HEK293 (cell line): ENCODE results near the gene TRMT44.

Source experiments
- CTCF ChIA-PET: fragments of 350-600 bp; formaldehyde crosslinking; extraction: SDS; loops from one replicate; lab custom pipeline; 2021; ENCODE audit warnings: antibody characterized with exemption; lab: Yijun Ruan, JAX
- POLR2A ChIA-PET: fragments of 300-600 bp; formaldehyde crosslinking; extraction: SDS; loops from one replicate; lab custom pipeline; 2020; ENCODE audit warnings: antibody characterized with exemption, inconsistent platforms; lab: Yijun Ruan, JAX
- H3K27ac ChIP-seq: fragments of 200-500 bp; sonication (Bioruptor generic); 2 replicates; pipeline ENCODE4 v1.5.1; 2014; ENCODE audit warnings: low read depth, low read length, control low read depth, inconsistent platforms; ENCODE audit errors: extremely low read depth
- H3K36me3 ChIP-seq, 2 experiments: fragments of 200-500 bp in 1 of 2; sonication (Bioruptor generic) in 1 of 2; 1 replicate in 1 of 2; 2 replicates in 1 of 2; pipeline ENCODE4 v1.5.1; 2014 to 2017; ENCODE audit warnings: inconsistent platforms in 2 of 2, low read length in 2 of 2; ENCODE audit not compliant: control insufficient read depth in 2 of 2, insufficient read depth in 1 of 2
- H3K4me1 ChIP-seq: fragments of 200-500 bp; sonication (Bioruptor generic); 2 replicates; pipeline ENCODE4 v1.5.1; 2014; ENCODE audit warnings: mild to moderate bottlenecking, low read length, inconsistent platforms; ENCODE audit not compliant: control insufficient read depth, insufficient read depth
- H3K4me3 ChIP-seq: 2 replicates; pipeline ENCODE4 v1.5.1; 2011; ENCODE audit warnings: low read depth, mild to moderate bottlenecking, control low read depth, low read length, moderate library complexity
- H3K9me3 ChIP-seq: fragments of 200-500 bp; sonication (Bioruptor generic); 2 replicates; pipeline ENCODE4 v1.5.1; 2014; ENCODE audit warnings: low read depth, low read length, inconsistent platforms; ENCODE audit not compliant: control insufficient read depth, insufficient read depth
- GLI2 ChIP-seq: fragments of 450-650 bp; formaldehyde crosslinking; IDR thresholded peaks from 2 replicates; pipeline ENCODE4; 2017; ENCODE audit warnings: missing biosample characterization, missing genetic modification characterization, low read depth, borderline replicate concordance
- IKZF3 ChIP-seq: fragments of 450-650 bp; IDR thresholded peaks from 2 replicates; pipeline ENCODE4 v1.5.0; 2018; ENCODE audit warnings: missing biosample characterization, mild to moderate bottlenecking, missing genetic modification characterization, moderate library complexity
- SALL2 ChIP-seq: fragments of 450-650 bp; formaldehyde crosslinking; IDR thresholded peaks from 2 replicates; pipeline ENCODE4 v1.5.0; 2017; ENCODE audit warnings: missing biosample characterization, mild to moderate bottlenecking, missing genetic modification characterization, borderline replicate concordance
- SCRT2 ChIP-seq: fragments of 450-650 bp; formaldehyde crosslinking; IDR thresholded peaks from 2 replicates; pipeline ENCODE4 v1.5.1; 2016; ENCODE audit warnings: missing biosample characterization, missing genetic modification characterization
- TCF7L2 ChIP-seq: IDR thresholded peaks from 2 replicates; pipeline ENCODE4 v1.6.1; 2011; ENCODE audit warnings: low read depth, mild to moderate bottlenecking, inconsistent platforms, low read length, moderate library complexity, borderline replicate concordance
- ZNF114 ChIP-seq: fragments of 450-650 bp; formaldehyde crosslinking; IDR thresholded peaks from 2 replicates; pipeline ENCODE4 v1.5.0; 2017; ENCODE audit warnings: missing biosample characterization, missing genetic modification characterization
- ZNF146 ChIP-seq: fragments of 450-650 bp; formaldehyde crosslinking; IDR thresholded peaks from 2 replicates; pipeline ENCODE4 v1.5.1; 2016; ENCODE audit warnings: missing biosample characterization, missing genetic modification characterization
- ZNF311 ChIP-seq: fragments of 450-650 bp; formaldehyde crosslinking; IDR thresholded peaks from 2 replicates; pipeline ENCODE4 v1.5.1; 2017; ENCODE audit warnings: missing biosample characterization, missing genetic modification characterization, borderline replicate concordance
- ZNF423 ChIP-seq: fragments of 450-650 bp; formaldehyde crosslinking; IDR thresholded peaks from 2 replicates; pipeline ENCODE4 v1.5.1; 2016; ENCODE audit warnings: missing biosample characterization, missing genetic modification characterization
- ZNF48 ChIP-seq: fragments of 450-650 bp; formaldehyde crosslinking; IDR thresholded peaks from 2 replicates; pipeline ENCODE4 v1.5.1; 2016; ENCODE audit warnings: missing biosample characterization, missing genetic modification characterization
- ZNF488 ChIP-seq: fragments of 450-650 bp; formaldehyde crosslinking; IDR thresholded peaks from 2 replicates; pipeline ENCODE4 v1.5.1; 2016; ENCODE audit warnings: missing biosample characterization, missing genetic modification characterization
- ZNF621 ChIP-seq: fragments of 450-650 bp; formaldehyde crosslinking; IDR thresholded peaks from 2 replicates; pipeline ENCODE4 v1.5.1; 2017; ENCODE audit warnings: missing biosample characterization, missing genetic modification characterization
- ZNF654 ChIP-seq: fragments of 450-650 bp; formaldehyde crosslinking; IDR thresholded peaks from 2 replicates; pipeline ENCODE4 v1.5.1; 2016; ENCODE audit warnings: low read depth, missing biosample characterization, missing genetic modification characterization
- ZNF660 ChIP-seq: fragments of 450-650 bp; IDR thresholded peaks from 2 replicates; pipeline ENCODE4 v1.5.1; 2018; ENCODE audit warnings: missing biosample characterization, mild to moderate bottlenecking, missing genetic modification characterization
- ZNF768 ChIP-seq: fragments of 450-650 bp; formaldehyde crosslinking; IDR thresholded peaks from 2 replicates; pipeline ENCODE4 v1.5.1; 2018; ENCODE audit warnings: missing biosample characterization, mild to moderate bottlenecking, missing genetic modification characterization
- ZSCAN30 ChIP-seq: fragments of 450-650 bp; IDR thresholded peaks from 2 replicates; pipeline ENCODE4 v1.5.1; 2018; ENCODE audit warnings: missing biosample characterization, mild to moderate bottlenecking, missing genetic modification characterization, moderate library complexity
- TF ChIP-seq, protein P1 (sequence below): fragments of 450-650 bp; formaldehyde crosslinking; IDR thresholded peaks from 2 replicates; pipeline ENCODE4 v1.5.1; 2016; ENCODE audit warnings: missing biosample characterization, missing genetic modification characterization
- TF ChIP-seq, protein P2 (sequence below): fragments of 450-650 bp; formaldehyde crosslinking; IDR thresholded peaks from 2 replicates; pipeline ENCODE4 v1.5.1; 2016; ENCODE audit warnings: missing biosample characterization, missing genetic modification characterization
- TF ChIP-seq, protein P3 (sequence below): fragments of 450-650 bp; formaldehyde crosslinking; IDR thresholded peaks from 2 replicates; pipeline ENCODE4 v1.5.1; 2016; ENCODE audit warnings: missing biosample characterization, missing genetic modification characterization, borderline replicate concordance
- TF ChIP-seq, protein P4 (sequence below): fragments of 450-650 bp; formaldehyde crosslinking; IDR thresholded peaks from 2 replicates; pipeline ENCODE4 v1.5.1; 2016; ENCODE audit warnings: missing biosample characterization, missing genetic modification characterization

Gene TRMT44

GRCh38 chr4:8403173-8403753 lies 37.3 kb upstream of the TRMT44 start:
- TF ChIP-seq ZNF311 (no peak), ZSCAN30 (tag by site-specific recombination) (0 out of 2 replicates have a peak, but pooled peaks have one; percentile 34), TCF7L2 (no peak), ZNF660 (tag by site-specific recombination) (0 out of 2 replicates have a peak, but pooled peaks have one; percentile 36), GLI2 (tag by site-specific recombination) (no peak), ZNF621 (no peak), IKZF3 (tag by site-specific recombination) (peak; percentile 34; the same call in 1 of the 2 replicates), ZNF768 (no peak), SALL2 (no peak), ZNF654 (tag by site-specific recombination) (peak; percentile 69)
- TF ChIP-seq, protein P1, sequence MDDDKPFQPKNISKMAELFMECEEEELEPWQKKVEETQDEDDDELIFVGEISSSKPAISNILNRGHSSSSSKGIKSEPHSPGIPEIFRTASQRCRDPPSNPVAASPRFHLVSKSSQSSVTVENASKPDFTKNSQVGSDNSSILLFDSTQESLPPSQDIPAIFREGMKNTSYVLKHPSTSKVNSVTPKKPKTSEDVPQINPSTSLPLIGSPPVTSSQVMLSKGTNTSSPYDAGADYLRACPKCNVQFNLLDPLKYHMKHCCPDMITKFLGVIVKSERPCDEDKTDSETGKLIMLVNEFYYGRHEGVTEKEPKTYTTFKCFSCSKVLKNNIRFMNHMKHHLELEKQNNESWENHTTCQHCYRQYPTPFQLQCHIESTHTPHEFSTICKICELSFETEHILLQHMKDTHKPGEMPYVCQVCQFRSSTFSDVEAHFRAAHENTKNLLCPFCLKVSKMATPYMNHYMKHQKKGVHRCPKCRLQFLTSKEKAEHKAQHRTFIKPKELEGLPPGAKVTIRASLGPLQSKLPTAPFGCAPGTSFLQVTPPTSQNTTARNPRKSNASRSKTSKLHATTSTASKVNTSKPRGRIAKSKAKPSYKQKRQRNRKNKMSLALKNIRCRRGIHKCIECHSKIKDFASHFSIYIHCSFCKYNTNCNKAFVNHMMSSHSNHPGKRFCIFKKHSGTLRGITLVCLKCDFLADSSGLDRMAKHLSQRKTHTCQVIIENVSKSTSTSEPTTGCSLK: no peak
- TF ChIP-seq, protein P2, sequence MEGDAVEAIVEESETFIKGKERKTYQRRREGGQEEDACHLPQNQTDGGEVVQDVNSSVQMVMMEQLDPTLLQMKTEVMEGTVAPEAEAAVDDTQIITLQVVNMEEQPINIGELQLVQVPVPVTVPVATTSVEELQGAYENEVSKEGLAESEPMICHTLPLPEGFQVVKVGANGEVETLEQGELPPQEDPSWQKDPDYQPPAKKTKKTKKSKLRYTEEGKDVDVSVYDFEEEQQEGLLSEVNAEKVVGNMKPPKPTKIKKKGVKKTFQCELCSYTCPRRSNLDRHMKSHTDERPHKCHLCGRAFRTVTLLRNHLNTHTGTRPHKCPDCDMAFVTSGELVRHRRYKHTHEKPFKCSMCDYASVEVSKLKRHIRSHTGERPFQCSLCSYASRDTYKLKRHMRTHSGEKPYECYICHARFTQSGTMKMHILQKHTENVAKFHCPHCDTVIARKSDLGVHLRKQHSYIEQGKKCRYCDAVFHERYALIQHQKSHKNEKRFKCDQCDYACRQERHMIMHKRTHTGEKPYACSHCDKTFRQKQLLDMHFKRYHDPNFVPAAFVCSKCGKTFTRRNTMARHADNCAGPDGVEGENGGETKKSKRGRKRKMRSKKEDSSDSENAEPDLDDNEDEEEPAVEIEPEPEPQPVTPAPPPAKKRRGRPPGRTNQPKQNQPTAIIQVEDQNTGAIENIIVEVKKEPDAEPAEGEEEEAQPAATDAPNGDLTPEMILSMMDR (tag by site-specific recombination): peak; percentile 50
- Histone ChIP-seq H3K4me1 (no peaks in the 10 kb centered on the region), H3K36me3 (peaks cover 0 to 24% of the 10 kb centered on the region in 2 experiments; a peak in 1 of 3 replicates), H3K27ac (no peak overlapping the region), H3K9me3 (no peaks in the 10 kb centered on the region), H3K4me3 (no peak overlapping the region)
- CTCF ChIA-PET: interaction anchor here (0.6 to 4.1 kb wide), 23 partner anchors 12 to 1222 kb away, joined by 3 to 34 read pairs (median 3); no protein-coding TSS in a partner anchor
- POLR2A ChIA-PET: no interaction called here

DNA sequence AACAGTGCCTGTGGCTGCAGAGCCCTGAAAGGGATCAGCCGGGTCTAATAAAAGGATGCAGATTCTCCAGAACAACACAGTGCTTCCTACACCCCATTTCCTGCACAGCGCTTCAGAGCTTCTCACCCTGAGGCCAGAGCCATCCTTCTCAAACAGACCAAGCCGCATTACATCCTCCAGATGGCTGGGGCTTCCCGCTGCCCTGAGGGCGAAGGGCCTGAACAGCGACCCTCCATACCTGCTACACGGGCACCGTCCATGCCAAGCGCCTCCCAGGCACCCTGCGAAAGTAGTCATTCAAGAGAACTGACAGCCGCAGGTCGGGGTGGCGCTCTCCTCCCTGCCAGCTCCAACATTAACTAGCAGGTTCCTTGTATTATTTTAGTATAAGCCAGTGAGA lies 36.6 kb upstream of the TRMT44 start:
- Histone ChIP-seq H3K27ac (no peak overlapping the region), H3K36me3 (peaks cover 0 to 25% of the 10 kb centered on the region in 2 experiments; a peak in 1 of 3 replicates), H3K9me3 (no peaks in the 10 kb centered on the region), H3K4me1 (no peaks in the 10 kb centered on the region), H3K4me3 (no peak overlapping the region)
- ChIA-PET CTCF (interaction anchor here (1.2 to 4.1 kb wide), 6 partner anchors 23 to 228 kb away, joined by 3 to 34 read pairs (median 5); no protein-coding TSS in a partner anchor), POLR2A (no interaction called here)
- TF ChIP-seq ZNF48 (tag by site-specific recombination) (no peak), ZNF488 (no peak), SCRT2 (tag by site-specific recombination) (no peak), ZNF114 (tag by site-specific recombination) (no peak), SALL2 (no peak), ZNF146 (tag by site-specific recombination) (no peak), ZNF423 (no peak)
- TF ChIP-seq, protein P3, sequence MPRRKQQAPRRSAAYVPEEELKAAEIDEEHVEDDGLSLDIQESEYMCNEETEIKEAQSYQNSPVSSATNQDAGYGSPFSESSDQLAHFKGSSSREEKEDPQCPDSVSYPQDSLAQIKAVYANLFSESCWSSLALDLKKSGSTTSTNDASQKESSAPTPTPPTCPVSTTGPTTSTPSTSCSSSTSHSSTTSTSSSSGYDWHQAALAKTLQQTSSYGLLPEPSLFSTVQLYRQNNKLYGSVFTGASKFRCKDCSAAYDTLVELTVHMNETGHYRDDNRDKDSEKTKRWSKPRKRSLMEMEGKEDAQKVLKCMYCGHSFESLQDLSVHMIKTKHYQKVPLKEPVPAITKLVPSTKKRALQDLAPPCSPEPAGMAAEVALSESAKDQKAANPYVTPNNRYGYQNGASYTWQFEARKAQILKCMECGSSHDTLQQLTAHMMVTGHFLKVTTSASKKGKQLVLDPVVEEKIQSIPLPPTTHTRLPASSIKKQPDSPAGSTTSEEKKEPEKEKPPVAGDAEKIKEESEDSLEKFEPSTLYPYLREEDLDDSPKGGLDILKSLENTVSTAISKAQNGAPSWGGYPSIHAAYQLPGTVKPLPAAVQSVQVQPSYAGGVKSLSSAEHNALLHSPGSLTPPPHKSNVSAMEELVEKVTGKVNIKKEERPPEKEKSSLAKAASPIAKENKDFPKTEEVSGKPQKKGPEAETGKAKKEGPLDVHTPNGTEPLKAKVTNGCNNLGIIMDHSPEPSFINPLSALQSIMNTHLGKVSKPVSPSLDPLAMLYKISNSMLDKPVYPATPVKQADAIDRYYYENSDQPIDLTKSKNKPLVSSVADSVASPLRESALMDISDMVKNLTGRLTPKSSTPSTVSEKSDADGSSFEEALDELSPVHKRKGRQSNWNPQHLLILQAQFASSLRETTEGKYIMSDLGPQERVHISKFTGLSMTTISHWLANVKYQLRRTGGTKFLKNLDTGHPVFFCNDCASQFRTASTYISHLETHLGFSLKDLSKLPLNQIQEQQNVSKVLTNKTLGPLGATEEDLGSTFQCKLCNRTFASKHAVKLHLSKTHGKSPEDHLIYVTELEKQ (tag by site-specific recombination): no peak
- TF ChIP-seq, protein P4, sequence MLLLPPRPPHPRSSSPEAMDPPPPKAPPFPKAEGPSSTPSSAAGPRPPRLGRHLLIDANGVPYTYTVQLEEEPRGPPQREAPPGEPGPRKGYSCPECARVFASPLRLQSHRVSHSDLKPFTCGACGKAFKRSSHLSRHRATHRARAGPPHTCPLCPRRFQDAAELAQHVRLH (tag by site-specific recombination): no peak
